Suppressor macrophage (primary cell): ENCODE data around the gene RAB7B.

Experiments used
- DNase-seq, 4 experiments: peaks; one replicate each; pipeline ENCODE4 v3.0.0-alpha.2; 2020 to 2022

RAB7B gene

GRCh38 chr1:205996641-205997040 lies 6.6 kb downstream of the RAB7B start:
- DNase-seq, result peak in 1 of 4 experiments; percentile 15

DNA sequence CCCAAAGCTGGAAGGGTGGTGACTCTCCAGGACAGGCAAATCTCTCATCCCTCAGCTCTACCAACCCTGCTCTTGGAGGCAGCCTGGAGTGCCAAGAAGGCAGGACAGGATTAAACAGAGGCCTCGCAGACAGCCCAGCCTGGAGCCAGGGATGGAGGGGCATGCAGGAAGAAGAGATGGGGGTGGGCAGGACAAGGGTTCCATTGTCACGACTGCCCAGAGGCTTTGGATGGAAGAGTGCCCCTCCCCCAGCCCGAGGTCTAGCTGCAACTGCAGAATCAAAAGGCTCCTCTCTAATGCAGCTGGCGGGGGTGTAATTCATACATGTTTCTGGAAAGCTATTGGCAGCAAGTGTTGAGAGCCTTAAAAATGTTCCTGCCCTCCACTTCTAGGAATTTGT lies 8.8 kb downstream of the RAB7B start:
- peak in 1 of 4 experiments; percentile 2 for DNase-seq

GRCh38 chr1:205993068-205993467 lies 10.1 kb downstream of the RAB7B start:
- no peak for DNase-seq

GRCh38 chr1:205992218-205992882 lies 10.8 kb downstream of the RAB7B start:
- DNase-seq, result no peak

DNA sequence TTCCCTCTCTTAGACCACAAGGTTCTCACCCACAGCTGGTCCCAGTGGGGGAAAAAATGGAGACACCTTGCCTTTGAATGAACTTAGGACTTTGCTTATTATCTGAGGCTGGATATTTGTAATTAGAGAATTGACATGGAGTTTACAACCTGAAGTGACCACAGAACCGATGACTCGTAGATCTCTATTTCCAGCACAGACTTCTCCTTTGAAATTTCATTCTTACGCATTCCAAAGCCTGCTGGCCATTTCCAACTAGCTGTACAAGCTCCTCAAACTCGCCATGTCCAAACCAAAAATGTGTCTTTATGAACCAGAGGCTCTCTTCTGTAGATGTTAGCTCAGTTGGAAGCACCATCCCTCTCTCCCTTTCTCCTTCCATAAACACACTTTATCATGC lies 12.0 kb downstream of the RAB7B start:
- no peak for DNase-seq

GRCh38 chr1:205990226-205990625 lies 13.0 kb downstream of the RAB7B start:
- no peak for DNase-seq

GRCh38 chr1:205989786-205990185 lies 13.4 kb downstream of the RAB7B start:
- DNase-seq, result peak in 1 of 4 experiments; percentile 38

GRCh38 chr1:205988585-205988995 lies 14.6 kb downstream of the RAB7B start:
- DNase-seq, result no peak

GRCh38 chr1:205986861-205987260 lies 16.3 kb downstream of the RAB7B start:
- DNase-seq, result no peak

- DNase-seq, result no peak
Observed at GRCh38 chr1:205986292-205986691, 16.9 kb downstream of the RAB7B start.

GRCh38 chr1:205985330-205986005 lies 17.7 kb downstream of the RAB7B start:
- DNase-seq, result no peak

GRCh38 chr1:205983925-205984725 lies 19.1 kb downstream of the RAB7B start:
- peak; percentile 66 to 84 (median 81) for DNase-seq

DNA sequence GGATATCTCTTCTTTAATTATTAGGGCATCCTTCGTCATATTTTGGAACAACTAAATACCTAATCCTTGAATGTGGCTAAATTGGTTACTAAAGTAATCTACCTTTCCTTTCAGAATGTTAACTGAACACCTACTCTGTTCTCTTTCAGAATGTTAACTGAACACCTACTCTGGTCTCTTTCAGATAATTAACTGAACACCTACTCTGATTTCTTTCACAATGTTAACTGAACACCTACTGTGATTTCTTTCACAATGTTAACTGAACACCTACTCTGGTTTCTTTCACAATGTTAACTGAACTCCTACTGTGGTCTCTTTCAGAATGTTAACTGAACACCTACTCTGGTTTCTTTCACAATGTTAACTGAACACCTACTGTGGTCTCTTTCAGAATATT lies 21.9 kb downstream of the RAB7B start:
- no peak for DNase-seq

DNA sequence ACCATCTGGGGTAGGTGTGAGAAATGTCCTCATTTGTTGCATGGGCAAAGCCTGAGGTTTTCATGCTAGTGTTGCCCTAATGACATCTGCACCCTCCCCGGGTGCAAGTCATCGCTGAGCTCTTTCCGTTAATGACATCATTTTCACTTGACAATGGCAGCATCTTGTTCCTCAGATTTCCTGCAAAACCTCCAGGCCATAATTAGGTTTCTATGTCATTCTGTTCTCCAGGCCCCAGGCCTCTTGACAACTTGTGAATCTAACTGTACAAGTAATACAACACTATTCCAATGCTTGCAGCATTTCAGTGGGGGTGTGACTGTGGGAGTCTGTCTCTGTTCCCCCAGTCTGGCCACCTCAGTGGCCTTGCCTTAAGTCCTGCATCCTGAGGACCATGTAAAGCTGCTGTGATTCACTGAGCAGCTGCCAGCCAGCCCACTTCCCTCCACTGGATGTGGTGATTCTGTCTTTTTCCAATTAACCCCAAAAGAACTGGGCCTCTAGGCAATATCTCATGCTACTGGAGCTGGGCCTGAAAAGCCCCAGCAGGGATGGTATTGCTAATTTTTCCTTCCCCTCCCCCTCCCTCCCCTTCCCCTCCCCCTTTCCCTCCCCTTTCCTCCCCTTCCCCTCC lies 22.8 kb downstream of the RAB7B start:
- DNase-seq, result peak in 3 of 4 experiments; percentile 39 to 63 (median 46)

- DNase-seq, result no peak
Observed at GRCh38 chr1:205979301-205979700, 23.9 kb downstream of the RAB7B start.

DNA sequence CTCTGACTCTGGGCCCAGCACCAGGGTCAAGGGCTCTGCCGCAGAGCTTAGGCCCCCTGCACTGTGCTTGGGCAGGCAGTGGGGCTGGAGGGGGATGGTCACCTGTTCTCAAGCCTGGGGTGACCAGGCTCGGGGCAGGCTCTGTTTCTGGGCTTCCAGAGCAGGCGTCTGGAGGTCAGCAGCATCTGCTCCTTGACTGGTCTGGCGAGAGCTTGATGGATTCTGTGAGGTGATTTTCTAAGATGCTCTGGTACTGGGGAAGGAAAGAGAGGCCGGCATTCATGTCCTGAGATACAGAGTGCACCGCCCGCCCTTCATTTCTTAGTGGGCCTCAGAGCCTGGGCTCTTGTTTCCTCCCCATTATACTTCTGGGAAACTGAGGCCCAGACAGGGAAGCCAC lies 24.5 kb downstream of the RAB7B start:
- no peak for DNase-seq

- DNase-seq, result peak; percentile 82 to 88 (median 84)
Observed at GRCh38 chr1:205977402-205978014, 25.7 kb downstream of the RAB7B start.

DNA sequence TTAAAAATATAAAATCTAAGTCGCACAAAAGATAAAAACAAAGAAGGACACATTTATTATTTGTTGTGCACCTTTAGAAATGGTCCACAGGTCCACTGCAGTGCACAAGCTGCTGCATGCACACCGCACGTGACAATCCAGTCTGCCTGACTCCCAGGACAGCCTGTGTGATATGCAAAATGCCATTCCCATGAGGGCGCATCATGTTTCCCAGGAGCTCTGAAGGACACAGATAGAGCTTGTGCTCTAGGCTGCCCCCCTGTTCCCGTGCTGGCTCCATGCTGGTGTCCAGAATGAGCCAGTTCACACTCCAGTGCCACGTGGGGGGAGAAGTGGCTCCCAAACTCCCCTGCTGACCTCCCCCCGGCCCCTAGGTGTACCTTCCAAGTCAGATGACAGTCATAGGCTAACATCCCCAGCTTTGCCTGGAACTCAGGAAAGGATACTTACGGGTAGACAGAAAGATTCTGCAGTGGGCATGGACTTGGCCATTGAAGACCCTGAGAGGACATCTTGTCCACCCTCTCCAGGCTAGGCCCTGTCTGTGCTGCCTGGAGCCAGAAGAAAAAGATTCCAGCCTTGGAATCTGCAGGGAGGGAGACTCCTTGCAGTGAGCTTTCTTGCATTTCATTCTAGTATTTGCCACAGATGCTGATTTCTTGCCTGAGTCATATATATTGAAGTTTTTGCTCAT lies 26.3 kb downstream of the RAB7B start:
- DNase-seq, result no peak

GRCh38 chr1:205976036-205976435 lies 27.2 kb downstream of the RAB7B start:
- DNase-seq, result peak in 1 of 4 experiments; percentile 35

DNA sequence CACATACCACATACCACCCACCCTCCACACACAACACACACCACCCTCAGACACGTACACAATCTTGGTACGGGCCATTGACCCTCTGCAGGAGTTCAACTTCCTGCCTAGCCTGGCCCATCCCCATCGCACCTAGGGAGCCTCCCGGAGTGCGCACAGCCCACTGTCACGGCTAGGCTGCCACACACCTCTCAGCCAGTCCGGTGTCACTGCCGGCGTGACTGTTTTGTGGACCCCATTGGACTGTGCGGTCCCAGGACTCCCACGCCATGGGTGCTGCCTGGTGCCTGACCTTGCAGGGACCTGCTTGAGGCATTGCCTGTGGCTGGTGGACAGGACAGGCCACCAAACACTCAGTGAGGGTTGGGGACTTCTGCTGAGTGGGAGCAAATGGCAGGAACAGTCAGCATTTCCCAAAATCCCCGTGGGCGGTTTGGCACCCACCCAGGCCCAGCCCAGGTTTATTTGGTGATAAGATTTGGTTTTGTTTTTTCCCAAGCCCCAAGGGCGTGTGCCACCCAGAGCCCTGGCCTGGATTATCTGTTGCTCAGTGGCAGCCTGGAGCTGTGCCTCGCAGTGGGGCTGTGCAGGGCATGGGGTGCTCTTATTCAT lies 27.7 kb downstream of the RAB7B start:
- peak; percentile 44 to 76 (median 69) for DNase-seq

DNA sequence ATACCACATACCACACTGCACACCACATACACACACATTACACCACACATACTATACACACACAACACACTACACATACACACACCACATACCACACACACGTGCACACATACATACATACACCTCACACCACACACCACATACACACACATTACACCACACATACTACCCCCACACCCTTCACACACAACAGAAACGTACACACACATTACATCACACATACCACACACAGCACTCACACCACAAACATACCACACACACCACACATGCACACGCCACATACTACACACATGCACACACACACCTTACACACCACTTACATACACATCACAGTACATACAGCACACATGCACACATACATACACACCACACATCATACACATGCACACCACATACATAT lies 28.5 kb downstream of the RAB7B start:
- no peak for DNase-seq
